ENCODE results near the gene RB1. TPM values are rescaled to one million over a fixed set of nuclear protein-coding genes. Genes with fewer than 3 reads are reported as not detected.

Gene RB1
- total and polyA plus RNA-seq, 11 donors = 8.5 to 52.1 (median 26.7) TPM

DNA sequence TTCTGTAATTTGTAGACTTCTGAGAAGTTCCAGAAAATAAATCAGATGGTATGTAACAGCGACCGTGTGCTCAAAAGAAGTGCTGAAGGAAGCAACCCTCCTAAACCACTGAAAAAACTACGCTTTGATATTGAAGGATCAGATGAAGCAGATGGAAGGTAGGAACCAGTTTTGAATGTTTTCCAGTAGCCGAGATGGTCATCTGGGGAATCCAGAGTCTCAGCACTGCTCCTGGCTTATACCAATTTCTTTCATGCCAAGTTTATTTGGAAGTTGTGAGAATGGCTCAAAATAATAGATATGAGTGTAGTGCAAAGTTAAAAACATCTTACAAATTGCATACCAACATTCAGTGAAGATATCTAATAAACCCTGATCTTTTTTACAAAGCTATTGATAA is 173.1 kb downstream of the RB1 start:
- Histone ChIP-seq H3K27ac (peak overlapping the region in 6 of 12 donors; percentile 13 to 81 (median 26)), H3K4me3 (peak overlapping the region in 6 of 12 donors; percentile 7 to 46 (median 13)), H3K27me3 (no peaks in the 10 kb centered on the region), H3K4me1 (peaks cover 0 to 38% (median 0%) of the 10 kb centered on the region in 12 donors), H3K9me3 (no peaks in the 10 kb centered on the region), H3K36me3 (peaks cover 0 to 71% (median 48%) of the 10 kb centered on the region in 9 donors)
- DNase-seq (no peak), ATAC-seq (no peak)
- 56 to 70% (median 59%) methylated on average over 4 of the region's 4 CpGs for WGBS, 4 donors
- TF ChIP-seq, protein P1, sequence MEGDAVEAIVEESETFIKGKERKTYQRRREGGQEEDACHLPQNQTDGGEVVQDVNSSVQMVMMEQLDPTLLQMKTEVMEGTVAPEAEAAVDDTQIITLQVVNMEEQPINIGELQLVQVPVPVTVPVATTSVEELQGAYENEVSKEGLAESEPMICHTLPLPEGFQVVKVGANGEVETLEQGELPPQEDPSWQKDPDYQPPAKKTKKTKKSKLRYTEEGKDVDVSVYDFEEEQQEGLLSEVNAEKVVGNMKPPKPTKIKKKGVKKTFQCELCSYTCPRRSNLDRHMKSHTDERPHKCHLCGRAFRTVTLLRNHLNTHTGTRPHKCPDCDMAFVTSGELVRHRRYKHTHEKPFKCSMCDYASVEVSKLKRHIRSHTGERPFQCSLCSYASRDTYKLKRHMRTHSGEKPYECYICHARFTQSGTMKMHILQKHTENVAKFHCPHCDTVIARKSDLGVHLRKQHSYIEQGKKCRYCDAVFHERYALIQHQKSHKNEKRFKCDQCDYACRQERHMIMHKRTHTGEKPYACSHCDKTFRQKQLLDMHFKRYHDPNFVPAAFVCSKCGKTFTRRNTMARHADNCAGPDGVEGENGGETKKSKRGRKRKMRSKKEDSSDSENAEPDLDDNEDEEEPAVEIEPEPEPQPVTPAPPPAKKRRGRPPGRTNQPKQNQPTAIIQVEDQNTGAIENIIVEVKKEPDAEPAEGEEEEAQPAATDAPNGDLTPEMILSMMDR (IDR thresholded peaks at IDR 0.05) = no peak
- no peak for TF ChIP-seq POLR2A (IDR thresholded peaks at IDR 0.05)
- intact Hi-C loops (cut with DNase I) = no loop called here

DNA sequence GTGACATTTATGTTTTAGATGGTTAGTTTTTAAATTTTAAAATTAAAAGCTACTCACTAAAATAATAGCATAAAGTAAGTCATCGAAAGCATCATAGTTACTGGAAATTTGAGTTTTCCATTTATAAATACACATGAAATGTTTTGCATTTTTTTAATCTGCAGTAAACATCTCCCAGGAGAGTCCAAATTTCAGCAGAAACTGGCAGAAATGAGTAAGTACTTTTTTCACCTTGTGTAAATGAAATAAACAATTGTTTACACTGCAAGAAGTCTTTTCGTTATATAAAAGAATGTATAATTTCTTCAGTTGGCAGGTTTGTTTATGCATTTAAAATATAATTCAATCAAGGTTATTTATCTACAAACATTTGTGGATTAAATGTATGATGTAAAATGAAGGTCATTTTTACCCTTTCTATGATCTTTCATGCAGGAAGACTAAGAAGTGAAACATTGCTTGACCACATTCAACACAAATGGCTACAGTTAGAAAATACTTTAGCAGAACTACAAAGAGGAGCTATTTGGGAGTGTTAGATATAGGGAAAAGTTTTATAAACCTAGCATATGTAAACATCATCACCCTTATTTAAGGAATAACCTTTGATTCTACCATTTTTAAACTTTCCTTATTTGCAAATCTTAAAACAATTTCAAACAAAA is 173.8 kb downstream of the RB1 start:
- Histone ChIP-seq H3K36me3 (peaks cover 0 to 74% (median 48%) of the 10 kb centered on the region in 9 donors), H3K4me1 (peaks cover 0 to 38% (median 0%) of the 10 kb centered on the region in 12 donors), H3K27ac (peak overlapping the region in 4 of 12 donors; percentile 9 to 81 (median 30)), H3K9me3 (no peaks in the 10 kb centered on the region), H3K4me3 (peak overlapping the region in 6 of 12 donors; percentile 7 to 46 (median 16)), H3K27me3 (no peaks in the 10 kb centered on the region)
- TF ChIP-seq, protein P1 (IDR thresholded peaks at IDR 0.05) = no peak
- no peak for TF ChIP-seq POLR2A (IDR thresholded peaks at IDR 0.05)
- DNase-seq (no peak), ATAC-seq (no peak)
- intact Hi-C loops (cut with DNase I) = no loop called here
- 86 to 92% (median 92%) methylated on average over 2 of the region's 2 CpGs for WGBS, 4 donors

DNA sequence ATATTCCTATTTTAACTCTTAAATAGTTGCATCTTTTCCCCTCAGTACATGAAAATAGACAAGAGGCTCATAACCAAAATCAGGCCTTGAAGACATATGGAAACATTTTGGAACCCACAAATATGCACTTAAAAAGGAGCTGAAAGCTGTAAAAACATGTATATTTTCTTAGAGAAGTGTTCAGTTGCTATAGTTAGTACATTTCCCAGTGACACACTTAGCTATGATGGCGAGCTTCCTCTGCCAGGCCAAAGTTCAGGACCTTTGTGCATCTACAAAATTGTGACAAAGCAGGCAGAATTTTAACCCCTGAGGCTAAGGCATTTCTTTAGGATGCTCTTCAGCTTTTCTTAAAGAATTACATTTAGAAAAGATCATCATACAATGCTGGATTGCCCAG is 174.8 kb downstream of the RB1 start:
- Histone ChIP-seq H3K4me3 (no peak overlapping the region), H3K27me3 (no peaks in the 10 kb centered on the region), H3K36me3 (peaks cover 0 to 76% (median 45%) of the 10 kb centered on the region in 9 donors), H3K9me3 (no peaks in the 10 kb centered on the region), H3K4me1 (peaks cover 0 to 38% (median 0%) of the 10 kb centered on the region in 12 donors), H3K27ac (peak overlapping the region in 4 of 12 donors; percentile 2 to 81 (median 10))
- no peak for ATAC-seq
- TF ChIP-seq POLR2A (IDR thresholded peaks at IDR 0.05) = no peak
- TF ChIP-seq, protein P1 (IDR thresholded peaks at IDR 0.05) = no peak
- intact Hi-C loops (cut with DNase I) = no loop called here
- 76 to 90% (median 79%) methylated on average over 1 of the region's 1 CpG for WGBS, 4 donors
- DNase-seq = no peak

DNA sequence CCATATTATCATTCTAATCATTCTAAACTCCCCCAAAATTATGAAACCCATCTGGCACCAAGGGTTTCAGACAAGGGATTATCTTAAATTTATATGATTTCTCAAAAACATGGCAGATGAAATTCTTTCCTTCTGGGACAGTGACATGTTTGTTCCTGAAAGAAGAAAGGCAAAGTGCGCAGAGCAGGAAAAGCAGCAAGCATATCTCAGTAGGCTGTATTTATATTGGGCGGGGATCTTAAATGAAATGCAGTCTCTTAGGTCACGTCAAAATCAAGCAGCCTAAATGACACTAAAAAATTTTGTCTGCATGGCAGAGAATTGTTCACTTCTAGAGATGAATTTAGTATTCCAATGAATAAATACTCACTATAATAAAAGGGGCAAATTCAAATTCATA is 180.0 kb downstream of the RB1 start:
- Histone ChIP-seq H3K4me3 (no peak overlapping the region), H3K4me1 (peaks cover 0 to 21% (median 0%) of the 10 kb centered on the region in 12 donors), H3K27me3 (no peaks in the 10 kb centered on the region), H3K36me3 (peaks cover 0 to 68% (median 42%) of the 10 kb centered on the region in 9 donors), H3K27ac (no peak overlapping the region), H3K9me3 (peaks cover 0 to 10% (median 0%) of the 10 kb centered on the region in 12 donors)
- ATAC-seq = no peak
- DNase-seq = no peak
- intact Hi-C loops (cut with DNase I) = no loop called here
- 98 to 99% (median 98%) methylated on average over 3 of the region's 3 CpGs for WGBS, 4 donors
- TF ChIP-seq POLR2A (IDR thresholded peaks at IDR 0.05) = no peak
- TF ChIP-seq, protein P1 (IDR thresholded peaks at IDR 0.05) = no peak
